NCI-H2107 treated with DMSO at 0.1 percent for 48 hours (cell line): ENCODE measurements around the gene ARL11.
A peak's percentile ranks its signal among the peaks of the same experiment; 100 is the strongest.

Source experiments
- DNase-seq: peaks from one replicate; lab custom pipeline; 2025; ENCODE audit not compliant: unreplicated experiment; lab: John Stamatoyannopoulos, UW

The ARL11 gene

GRCh38 chr13:49646688-49647087, 18.4 kb downstream of the ARL11 start:
- DNase-seq, result no peak

DNA sequence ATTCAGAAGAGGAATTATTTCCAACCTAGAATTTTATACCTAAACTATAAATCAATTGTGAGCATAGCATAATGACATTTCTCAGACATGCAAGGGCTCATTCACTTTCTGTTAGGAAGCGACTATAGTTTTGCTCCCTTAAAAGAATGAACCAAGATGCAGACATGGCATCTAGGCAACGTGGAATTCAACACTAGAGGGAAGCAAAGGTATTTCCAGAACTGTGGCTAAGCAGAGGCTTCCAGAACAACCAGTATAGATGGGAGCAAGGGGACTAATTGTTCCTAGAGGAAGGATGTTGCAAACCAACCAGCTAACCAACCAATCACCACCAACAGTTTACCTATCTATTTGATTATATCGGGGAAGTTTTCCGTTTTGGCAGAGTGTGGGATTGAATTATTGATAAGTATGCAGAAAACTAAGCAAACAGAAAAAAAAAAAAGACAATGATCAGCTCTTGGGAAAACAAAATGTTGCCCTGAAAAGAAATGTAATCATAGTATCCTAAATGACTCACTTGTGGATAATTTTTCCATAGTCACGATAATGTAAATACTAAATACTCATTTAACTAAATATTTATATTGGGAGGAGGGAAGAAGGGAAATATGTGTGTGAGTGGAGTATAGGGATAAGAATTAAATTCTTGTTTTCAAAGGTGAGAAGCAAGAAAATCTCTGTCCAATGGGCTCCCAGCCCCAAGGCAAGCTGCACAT, 21.1 kb downstream of the ARL11 start:
- no peak for DNase-seq

DNA sequence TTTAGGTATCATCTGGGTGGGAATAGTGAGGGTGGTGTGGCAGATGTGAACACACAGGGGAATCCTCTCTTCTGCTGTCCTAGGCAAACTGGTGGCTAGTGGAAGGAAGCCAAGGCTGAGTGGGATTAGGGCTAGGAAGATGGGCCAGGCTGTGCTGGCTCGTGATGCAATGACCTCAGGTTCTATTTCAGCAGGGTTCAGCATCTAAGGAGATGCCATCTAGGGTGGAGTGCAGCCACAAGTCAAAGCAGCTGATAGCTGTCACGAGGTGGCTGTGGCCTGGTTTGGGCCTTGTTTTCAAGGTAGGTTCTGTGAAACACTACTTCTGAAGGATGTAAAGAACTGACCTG, 21.6 kb downstream of the ARL11 start:
- DNase-seq, result no peak

- no peak for DNase-seq
Observed at GRCh38 chr13:49651570-49652354, 23.5 kb downstream of the ARL11 start.

DNA sequence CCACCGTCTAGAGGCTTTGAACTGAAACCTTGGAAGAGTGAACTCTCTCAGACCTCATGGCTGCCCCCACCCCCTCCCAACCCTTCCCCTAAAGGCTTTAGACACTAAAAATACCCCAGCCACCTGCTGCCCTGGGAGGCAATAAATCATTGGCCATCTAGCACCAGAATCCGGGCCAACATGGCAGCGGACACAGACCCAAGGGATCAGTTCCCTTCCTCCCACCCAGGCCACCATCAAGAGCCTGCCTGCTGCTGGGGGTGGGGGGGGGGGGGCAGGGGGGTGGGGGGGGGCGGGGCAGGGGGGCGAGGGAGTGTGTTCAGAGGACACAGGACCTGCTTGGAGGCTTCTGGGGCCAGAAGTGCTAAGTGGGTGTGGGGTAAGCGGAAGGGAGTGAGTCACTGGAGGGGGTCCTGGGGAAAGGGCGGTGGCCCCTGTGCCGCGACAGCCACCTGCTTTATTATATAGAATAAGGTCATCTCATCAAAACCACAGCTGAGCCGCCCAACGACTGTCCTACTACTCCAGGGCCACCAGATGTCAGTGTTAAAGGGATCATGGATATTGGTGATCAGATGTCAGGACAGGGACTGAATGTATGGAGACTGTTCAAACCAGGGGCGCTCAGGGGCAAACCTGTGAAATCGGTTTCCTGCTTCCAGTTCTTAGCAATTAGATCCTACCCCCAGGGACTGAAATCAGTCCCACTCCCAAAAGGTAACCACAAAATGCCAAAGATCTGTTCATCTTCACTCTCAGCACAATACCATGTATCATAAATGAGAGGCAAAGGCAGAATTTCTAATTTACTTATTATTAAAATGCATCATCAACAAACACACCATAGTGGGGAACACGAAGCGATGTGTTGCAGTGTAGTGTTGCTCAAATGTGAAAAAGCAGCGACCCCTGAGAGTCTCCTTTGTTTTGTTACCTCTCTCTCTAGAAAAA, 24.3 kb downstream of the ARL11 start:
- DNase-seq, result peak; percentile 58

DNA sequence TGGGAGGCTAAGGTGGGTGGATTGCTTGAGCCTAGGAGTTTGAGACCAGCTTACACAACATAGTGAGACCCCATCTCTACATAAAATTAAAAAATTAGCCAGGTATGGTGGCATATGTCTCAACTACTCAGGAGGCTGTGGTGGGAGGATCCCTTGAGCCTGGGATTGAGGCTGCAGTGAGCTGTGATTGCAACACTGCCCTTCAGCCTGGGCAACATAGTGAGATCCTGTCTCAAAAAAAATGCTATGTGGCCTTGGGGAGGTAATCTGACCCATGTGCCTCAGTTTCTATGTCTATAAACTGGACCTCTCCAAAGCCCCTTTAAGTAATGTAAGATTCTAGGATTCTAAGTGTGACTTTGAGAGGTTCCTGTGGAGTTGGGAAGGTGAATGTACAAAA, 25.2 kb downstream of the ARL11 start:
- no peak for DNase-seq

- DNase-seq, result no peak
Observed at GRCh38 chr13:49654011-49654410, 25.7 kb downstream of the ARL11 start.

DNA sequence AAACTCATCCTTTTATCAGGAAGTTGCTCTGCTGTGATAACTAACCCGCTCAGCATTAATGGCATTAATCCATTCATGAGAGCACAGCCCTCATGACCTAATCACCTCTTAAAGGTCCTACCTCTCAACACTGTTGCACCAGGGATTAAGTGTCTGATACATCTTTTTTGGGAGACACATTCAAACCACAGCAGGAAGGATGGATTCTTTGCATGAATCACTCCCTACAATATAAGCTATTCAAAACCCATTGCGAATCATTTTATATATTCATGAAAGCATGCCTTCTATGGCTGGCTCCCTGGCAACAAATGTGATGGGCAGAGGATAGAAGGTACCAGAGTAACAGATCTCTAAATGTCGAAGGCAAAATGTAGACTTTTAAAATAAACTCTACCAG, 27.6 kb downstream of the ARL11 start:
- no peak for DNase-seq

DNA sequence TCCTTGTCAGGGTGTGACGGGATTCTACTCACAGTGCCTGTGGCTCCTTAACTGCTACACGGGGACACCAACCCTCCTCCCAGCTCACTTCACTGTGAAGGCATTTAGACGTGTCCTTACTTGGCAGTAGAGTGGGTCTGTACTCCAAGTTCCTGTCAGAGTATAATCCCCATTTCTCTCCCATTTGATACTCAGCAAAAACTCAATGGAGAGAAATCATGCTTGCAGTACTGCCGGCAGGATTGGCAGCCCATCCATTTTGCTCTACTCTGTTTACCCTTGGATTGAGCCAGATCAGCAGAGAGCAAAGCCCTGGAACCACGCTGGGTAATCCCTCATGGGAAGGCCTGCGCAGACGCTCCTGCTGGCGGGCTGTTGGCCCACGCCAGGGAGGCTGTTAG, 28.9 kb downstream of the ARL11 start:
- no peak for DNase-seq

GRCh38 chr13:49664606-49665005, 36.3 kb downstream of the ARL11 start:
- DNase-seq, result no peak

DNA sequence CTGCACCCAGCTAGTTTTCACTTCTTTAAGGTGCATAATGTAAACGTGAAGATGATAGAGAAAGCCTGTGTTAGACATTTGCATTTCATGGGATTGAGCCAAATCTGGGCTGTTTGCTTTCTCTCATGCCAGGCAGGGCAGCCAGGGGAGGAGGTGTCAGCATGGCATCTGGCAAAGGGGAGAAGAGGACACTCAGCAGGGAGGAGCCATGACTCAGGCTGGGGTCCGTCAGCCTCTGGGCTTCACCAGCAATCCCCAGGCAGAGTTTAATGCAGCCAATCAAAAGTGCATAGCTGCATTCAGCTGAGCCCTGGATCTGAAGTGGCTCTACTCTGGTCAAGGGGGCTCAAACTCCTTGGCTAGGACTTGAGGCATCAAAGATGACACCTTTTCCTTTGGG, 39.5 kb downstream of the ARL11 start:
- DNase-seq, result no peak

DNA sequence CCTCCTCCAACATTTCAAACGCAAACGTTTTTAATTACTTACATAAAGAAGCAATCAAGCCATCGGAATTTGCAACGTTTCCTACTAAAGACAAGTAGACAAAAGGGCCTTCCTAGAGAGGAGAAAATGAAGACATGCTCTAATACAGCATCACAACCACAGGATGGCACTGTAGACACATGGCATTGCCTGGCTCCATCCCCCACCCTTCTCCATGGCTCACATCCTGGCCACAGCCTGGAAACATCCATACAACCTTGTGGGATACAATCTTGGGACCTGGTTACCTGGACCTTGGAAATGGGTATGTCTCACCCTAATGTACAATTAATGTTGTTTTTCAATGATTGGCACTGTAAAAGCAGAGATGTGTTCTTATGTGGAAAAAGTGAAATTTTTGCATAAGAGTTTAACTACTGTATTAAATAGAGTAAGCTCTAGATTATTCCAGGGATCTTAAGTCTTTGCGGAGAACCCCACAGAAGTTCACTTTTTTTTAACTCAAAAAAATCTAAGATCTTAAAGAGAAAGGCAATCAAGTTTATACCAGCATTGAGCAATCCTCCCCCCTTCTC, 41.5 kb downstream of the ARL11 start:
- DNase-seq, result peak; percentile 49

DNA sequence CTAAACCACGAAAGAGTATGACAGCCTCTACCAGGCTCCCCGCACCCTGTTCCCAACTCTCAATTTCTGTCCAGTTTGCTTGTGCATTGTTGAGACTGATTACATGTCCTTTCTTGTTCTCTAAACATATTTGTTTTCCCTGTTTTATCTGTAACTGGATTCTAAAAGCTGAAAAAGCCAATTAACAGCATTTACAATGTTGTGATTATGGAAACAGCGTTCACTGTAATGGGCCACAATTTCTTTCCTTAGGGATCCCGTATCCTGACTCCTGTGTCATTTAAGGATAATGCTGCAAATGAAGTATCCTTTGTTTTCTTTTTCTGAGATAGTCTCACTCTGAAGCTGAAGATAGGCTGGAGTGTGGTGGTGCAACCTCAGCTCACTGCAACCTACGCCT, 42.5 kb downstream of the ARL11 start:
- DNase-seq, result no peak

GRCh38 chr13:49676581-49677298, 48.4 kb downstream of the ARL11 start:
- no peak for DNase-seq

GRCh38 chr13:49678191-49678914, 50.0 kb downstream of the ARL11 start:
- no peak for DNase-seq

DNA sequence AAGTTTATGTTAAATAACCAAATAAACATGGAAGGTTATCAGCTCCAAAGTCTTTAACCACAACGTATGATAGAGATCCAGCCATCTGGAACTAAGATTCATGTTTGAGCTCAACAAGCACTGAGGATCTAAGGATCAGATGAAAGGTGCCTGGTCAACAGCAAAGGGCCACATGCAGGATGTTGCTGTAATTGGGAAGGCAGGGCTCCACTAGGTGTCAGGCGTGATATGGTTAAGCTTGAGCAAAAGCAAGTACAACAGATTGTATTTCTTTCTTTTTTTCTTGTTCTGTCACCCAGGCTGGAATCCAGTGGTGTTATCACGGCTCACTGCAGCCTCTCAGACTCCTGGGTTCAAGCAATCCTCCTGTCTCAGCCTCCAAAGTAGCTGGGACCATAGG, 50.9 kb downstream of the ARL11 start:
- DNase-seq, result peak; percentile 6

- no peak for DNase-seq
Observed at GRCh38 chr13:49681842-49682435, 53.6 kb downstream of the ARL11 start.
